ENCODE measurements around the gene S1PR4.
"Not testable (repeated sequence)": the region's sequence is repeated elsewhere in the genome, so short reads cannot be mapped to it uniquely, and the experiment has no call there.

Gene S1PR4

GRCh38 chr19:3183721-3184641 lies 5.4 kb downstream of the S1PR4 start:
- no peak for DNase-seq

GRCh38 chr19:3184847-3185460 lies 6.4 kb downstream of the S1PR4 start:
- DNase-seq, result peak; percentile 69

GRCh38 chr19:3185461-3186159 lies 7.0 kb downstream of the S1PR4 start, which contains the start of gene NCLN:
Gene NCLN, plus strand, starts transcription at chr19:3185930. Its CDS starts 101 bp downstream, at chr19:3186031.
- DNase-seq, result peak; percentile 94

GRCh38 chr19:3186160-3186688 lies 7.7 kb downstream of the S1PR4 start:
- DNase-seq, result no peak

DNA sequence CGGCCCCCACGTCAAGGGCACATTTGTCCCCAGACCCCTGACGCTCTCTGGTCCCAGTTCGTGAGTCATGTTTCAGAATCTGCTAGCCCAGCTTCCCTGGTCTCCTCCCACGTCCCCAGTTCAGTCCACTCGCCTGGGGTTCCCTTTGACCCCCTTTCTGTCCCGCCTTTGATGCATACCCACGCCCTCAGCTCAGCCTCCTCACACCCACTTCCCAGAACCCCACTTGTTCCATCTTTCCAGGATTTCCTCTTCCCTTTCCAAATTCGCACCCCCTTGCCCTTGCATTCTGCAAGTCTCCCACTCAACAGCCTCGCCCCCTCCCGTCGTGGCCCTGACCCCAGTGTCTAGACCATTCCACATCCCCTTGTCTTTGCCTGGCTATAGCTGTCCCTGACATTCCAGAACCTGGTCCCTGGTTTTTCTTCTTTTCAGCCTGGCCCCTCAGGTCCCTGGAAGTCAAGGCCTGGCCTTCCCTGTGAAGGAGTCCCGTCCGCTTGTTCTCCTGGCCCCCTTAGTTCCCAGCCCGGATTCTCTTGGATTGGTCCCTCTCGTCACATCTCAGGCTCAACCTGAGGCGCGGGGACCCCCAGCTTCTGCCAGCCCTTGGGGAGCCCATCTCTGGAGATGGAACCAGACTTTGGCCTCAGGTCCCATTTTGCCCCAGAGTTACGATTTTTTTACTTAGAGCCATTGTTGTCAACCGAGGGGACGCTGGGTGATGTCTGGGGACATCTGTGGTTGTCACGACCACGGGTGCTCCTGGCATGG lies 8.5 kb downstream of the S1PR4 start:
- no peak for DNase-seq

DNA sequence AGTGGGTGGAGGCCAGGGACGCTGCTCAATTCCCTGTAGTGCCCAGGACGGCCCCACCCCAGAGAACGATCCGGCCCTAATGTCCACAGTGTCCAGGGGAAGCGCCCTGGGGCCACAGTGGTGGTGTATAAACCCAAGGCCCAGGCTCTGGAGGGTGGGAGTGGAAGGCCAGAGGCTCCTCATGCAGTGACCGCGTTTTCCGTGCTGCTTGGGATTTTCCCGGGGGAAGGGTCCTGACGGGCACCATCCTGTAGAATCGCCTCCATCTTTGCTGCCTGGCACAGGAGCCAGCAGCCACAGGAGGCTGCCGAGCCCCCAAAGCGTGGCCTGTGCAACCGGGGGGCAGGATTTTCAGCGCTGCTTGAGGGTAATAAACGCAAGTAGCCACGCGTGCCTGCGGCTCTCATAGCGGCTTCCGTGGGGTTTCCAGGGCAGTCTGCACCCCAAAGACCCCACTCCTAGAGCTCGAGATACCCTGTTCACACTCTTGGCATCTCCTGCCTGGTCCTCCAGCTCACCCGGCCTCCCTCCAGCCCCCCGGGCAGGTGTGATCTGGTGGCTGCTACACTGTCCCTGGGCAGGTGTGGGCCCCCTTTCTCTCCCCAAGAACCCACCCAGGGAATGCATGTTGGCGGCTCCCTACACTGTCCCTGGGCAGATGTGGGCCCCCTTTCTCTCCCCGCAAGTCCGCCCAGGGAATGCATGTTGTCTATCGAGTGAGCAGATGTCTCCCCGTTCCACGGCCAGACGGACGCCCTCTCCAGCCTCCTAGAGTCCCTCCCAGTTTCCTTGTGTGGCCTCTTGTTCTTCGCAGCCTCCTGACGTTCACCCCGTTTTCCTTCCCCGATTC lies 9.3 kb downstream of the S1PR4 start:
- no peak for DNase-seq

DNA sequence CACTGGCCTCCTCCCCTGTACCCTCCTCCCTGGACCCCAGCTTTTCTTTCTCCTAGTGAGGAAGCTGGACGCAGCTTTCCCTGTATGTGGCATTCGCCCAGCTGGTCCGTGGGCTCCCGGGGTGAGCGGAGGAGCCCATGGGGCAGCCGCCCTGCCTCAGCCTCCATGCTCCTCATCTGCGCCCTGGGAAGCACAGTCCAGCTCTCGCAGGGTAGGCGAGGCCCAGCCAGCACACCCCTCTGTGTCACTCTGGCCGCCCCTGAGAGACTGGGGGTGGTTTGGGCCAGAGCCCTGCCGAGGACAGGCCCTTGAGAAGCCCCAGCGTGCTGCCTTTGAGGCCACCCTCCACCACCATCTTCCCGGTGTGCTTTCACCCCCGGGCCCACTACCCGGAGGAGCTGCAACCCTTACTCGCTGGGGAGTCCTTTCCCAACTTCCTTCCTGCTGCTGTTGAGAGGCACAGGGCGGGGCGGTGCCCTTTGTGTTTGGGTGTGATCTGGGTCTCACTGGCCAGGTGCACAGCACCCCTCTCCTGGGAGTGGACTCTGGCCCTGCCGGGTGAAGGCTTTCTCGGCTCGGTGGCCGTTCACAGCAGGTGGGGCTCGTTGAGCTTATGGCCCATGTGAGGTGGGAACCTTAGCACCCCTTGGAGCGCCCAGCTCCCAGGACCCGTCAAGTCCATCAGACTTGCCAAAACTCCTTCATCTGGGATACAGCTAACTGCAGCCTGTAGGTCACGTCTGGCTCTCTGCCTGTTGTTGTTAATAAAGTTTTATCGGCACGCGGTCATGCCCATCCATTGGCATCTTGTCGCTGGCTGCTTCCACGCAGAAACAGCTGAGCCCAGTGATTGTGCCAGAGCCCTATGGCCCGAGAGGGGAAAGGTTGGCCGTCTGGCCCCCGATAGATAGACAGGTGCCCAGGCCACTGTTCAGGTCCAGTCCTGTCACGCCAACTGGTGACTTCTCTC lies 10.3 kb downstream of the S1PR4 start:
- DNase-seq, result no peak

GRCh38 chr19:3189702-3190469 lies 11.3 kb downstream of the S1PR4 start:
- no peak for DNase-seq

DNA sequence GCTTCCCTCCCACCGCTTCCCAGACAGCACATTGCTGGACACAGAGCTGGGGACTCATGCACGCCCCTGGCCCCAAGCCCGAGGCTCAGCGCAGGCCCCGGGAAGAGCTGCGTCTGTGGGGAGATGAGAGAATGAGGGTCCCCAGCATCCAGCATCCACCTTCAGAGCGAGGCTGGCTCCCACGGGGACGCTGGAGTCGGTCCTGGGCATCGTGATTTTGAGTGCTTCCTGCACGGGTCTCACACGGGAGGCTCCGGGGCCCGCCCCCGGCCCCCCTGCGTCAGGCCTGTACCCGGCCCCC lies 11.9 kb downstream of the S1PR4 start:
- DNase-seq, result no peak

DNA sequence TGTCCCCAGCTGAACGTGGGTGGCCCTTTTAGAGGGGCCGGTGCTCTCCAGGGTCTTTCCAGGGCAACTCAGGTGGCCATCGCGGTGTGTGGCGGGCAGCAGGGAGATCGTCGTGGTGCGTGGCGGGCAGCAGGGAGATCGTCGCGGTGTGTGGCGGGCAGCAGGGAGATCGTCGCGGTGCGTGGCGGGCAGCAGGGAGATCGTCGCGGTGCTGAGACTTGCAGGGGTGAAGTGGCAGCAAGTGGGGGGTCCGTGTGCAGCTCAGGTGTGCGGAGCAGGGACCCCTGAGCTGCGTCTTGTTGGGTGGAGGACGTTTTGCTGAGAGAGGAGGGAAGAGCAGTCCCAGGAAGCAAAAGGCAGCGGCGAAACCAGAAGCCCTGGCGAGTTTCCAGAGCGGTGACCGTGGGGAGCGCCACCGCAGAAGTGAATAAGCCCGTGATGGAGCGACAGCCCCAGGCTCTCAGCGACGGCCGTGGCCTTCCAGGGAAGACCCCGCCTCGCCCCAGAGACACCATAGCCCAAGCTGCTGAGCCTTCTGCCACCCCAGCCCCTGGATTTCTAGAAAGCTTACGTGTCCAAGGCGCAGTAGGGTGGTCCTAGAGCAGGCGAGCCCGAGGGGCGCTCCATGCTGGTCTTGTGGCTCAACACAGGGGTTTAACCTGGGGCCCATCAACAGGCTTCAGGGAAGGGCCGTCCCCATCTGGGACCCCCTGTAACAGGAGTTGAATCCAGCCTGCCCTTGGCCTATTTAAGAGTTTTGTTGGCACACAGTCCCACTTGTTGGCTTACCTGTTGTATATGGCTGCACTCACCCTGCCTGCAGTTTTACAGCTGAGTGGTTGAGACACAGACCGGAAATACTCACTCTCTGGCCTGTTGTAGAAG lies 12.6 kb downstream of the S1PR4 start:
- DNase-seq, result no peak

DNA sequence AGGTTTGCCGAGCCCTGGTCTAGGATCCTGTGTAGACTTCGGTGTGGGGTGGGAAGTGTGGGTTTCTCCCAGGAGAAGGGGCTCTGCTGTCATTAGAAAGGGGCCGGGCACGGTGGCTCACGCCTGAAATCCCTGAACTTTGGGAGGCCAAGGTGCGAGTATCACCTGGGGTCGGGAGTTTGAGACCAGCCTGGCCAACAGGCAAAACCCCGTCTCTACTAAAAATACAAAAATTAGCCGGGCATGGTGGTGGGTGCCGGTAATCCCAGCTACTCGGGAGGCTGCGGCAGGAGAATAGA lies 13.2 kb downstream of the S1PR4 start:
- DNase-seq, result not testable (repeated sequence)

DNA sequence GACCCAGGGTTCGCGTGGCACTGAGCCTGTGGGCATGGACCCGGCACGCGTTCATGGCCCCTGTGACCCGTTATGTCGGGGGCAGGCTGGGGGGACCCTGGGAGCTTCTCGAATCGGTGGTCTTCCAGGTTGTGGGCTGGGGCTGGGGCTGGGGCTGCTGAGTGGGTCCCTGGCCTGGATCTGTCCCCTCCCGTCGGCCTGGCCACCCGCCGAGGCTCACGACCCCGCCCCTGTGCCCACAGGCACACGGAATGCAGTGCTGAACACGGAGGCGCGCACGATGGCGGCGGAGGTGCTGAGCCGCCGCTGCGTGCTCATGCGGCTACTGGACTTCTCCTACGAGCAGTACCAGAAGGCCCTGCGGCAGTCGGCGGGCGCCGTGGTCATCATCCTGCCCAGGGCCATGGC lies 13.7 kb downstream of the S1PR4 start:
- no peak for DNase-seq

- no peak for DNase-seq
Measured at GRCh38 chr19:3192684-3193083, 14.1 kb downstream of the S1PR4 start.

DNA sequence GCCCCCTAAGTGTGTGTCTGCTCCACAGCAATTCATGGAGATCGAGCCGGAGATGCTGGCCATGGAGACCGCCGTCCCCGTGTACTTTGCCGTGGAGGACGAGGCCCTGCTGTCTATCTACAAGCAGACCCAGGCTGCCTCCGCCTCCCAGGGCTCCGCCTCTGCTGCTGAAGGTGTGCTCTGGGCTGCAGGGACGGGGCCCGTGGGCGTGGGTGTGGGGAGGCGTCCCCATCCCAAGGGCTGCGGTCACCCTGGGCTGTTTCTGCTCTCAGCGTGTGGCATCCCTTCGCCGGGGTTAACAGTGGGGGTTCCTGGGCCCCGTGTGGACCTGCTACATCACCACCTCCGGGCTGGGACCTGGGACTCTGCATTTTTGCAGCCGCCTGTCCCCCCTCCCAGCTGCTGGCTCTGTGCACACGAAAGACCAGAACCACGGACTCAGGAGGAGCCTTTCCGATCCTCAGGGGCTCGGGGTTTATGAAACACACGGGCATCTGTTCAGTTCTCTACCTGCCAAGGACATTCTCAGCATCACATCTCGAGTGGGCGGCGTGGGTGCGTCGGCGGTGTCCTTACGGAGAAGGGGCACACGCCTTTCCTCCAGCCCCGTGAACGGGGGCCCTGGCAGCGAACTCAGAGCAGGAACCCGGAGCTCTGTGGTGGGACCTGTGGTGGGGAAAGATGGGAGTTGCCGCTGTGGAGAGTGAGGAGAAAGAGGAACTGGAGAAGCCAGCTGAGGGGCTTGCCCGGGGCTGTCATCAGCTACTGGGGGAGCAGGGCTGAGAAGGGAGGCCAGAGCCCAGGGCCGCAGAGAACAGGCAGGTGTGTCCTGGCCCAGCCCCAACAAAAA lies 14.9 kb downstream of the S1PR4 start:
- DNase-seq, result no peak

- no peak for DNase-seq
Measured at GRCh38 chr19:3194106-3195087, 15.8 kb downstream of the S1PR4 start.

DNA sequence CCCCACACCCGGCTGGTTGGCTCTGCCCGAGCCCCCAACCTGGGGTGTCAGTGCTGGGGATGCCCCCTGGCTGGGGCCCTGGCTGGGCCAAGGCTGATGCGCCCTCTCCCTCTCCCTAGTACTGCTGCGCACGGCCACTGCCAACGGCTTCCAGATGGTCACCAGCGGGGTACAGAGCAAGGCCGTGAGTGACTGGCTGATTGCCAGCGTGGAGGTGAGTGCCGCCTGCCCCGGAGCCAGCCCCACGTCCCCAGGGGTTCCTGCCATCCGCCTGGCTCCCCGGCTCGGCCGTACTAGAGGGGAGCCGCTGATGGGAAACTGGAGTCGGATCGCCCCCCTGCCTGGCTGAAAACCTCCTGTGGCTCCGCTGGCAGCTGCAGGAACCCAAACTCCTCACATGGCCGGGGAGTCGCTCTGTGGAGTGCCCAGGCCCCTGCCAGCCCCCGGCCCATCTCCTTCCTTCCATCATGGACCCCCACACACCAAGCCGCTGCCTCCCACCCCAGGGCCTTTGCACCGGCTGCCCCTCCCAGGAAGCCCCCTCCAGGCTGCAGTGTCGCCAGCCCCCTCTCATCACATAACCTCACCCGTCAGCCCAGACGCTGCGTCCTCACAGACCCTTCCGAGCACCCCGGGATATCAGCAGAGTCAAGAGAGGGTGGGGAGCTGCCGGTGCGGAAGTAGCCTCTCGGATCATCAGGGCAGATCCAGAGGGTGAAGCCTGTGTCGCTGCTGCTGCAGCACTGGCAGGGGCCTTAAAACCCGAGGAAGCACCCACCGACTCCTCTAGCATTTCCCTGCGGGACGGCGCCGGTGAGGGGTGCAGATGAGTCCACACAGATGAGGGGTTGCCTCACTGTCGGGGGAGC lies 17.7 kb downstream of the S1PR4 start:
- no peak for DNase-seq

Measured in activated CD8-positive, alpha-beta memory T cell treated with anti-CD3 and anti-CD28 coated beads, Interleukin-2, amount 50 U/mL, for 4 hours (primary cell).